Measurements from ENCODE around the gene SLC5A12. TPM values are rescaled to one million over a fixed set of nuclear protein-coding genes. Genes with fewer than 3 reads are reported as not detected.

The SLC5A12 gene
- total RNA-seq, 1 donor, result 0.36 TPM

DNA sequence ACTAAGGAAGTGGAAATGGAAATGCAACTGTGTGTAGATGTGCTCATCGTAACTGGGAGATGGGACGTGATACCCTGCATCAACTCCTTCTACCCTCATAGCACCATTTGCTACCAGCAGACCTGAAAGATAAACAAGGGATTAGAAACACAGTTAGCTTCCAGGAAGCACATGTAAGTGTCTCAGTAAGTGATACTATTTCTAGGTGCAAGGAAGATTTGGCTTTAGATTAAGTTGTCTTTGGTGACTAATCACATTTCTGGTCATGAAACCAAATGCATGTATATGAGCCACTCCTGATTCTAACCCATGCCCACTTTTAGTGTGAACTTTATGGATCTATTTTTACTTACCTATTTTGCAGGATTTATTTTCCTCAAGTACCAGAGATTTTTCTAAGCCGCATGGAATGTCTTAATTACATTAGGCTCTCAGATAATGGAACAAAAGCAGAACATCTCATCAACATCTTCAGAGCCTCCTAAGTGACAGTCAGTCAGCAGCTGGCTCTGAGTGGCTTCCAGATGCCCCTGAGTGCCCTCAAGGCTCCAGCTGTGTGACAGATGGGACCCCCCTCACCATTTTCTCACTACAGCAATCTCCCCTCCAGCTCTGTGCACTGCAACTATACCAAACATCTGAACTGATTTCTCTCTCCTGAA is 21.2 kb downstream of the SLC5A12 start:
- DNase-seq (ENCODE audit: insufficient read length, low spot score, missing footprints), result peak; percentile 25
- no peaks in the 10 kb centered on the region for H3K4me1 ChIP-seq (ENCODE audit: insufficient read depth, low read length)
- H3K9me3 ChIP-seq (ENCODE audit: low read depth, low read length), result no peaks in the 10 kb centered on the region

DNA sequence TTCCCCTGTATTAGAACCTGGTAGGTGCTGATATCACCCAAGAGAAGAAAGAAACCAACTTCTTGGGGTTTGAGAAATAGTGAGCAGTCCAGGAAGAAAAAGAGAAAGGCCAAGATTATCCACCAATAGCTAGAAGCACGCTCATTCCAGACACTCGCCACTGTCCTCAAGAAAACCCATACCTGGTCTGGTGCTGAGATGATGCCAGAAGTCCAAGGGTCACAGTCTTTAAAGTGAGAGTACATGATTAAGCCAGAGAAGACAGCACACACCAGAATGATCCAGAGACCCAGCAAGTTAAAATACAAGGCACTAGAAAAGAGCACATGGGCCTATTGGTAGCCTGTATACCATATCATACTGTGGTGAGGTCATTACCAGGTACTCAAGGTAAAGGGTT is 23.6 kb downstream of the SLC5A12 start:
- H3K36me3 ChIP-seq (ENCODE audit: insufficient read depth, low read length), result no peaks in the 10 kb centered on the region
- no peaks in the 10 kb centered on the region for H3K4me1 ChIP-seq (ENCODE audit: insufficient read depth, low read length)
- H3K4me2 ChIP-seq (ENCODE audit: insufficient read depth, low read length), result no peak overlapping the region

More for the DNA sequence above, 21.2 kb downstream of the SLC5A12 start:
- Histone ChIP-seq H3K27me3 (ENCODE audit: insufficient read depth, low read length) (no peaks in the 10 kb centered on the region), H4K20me1 (ENCODE audit: insufficient read depth, low read length) (no peaks in the 10 kb centered on the region), H3K4me3 (ENCODE audit: insufficient read depth, low read length) (no peak overlapping the region), H3K4me2 (ENCODE audit: insufficient read depth, low read length) (no peak overlapping the region), H3K27ac (ENCODE audit: low read depth, low read length) (no peak overlapping the region), H2AFZ (ENCODE audit: low read length) (no peak overlapping the region), H3K79me2 (ENCODE audit: insufficient read depth, low read length) (no peaks in the 10 kb centered on the region), H3K36me3 (ENCODE audit: insufficient read depth, low read length) (no peaks in the 10 kb centered on the region)
- TF ChIP-seq, protein P1, sequence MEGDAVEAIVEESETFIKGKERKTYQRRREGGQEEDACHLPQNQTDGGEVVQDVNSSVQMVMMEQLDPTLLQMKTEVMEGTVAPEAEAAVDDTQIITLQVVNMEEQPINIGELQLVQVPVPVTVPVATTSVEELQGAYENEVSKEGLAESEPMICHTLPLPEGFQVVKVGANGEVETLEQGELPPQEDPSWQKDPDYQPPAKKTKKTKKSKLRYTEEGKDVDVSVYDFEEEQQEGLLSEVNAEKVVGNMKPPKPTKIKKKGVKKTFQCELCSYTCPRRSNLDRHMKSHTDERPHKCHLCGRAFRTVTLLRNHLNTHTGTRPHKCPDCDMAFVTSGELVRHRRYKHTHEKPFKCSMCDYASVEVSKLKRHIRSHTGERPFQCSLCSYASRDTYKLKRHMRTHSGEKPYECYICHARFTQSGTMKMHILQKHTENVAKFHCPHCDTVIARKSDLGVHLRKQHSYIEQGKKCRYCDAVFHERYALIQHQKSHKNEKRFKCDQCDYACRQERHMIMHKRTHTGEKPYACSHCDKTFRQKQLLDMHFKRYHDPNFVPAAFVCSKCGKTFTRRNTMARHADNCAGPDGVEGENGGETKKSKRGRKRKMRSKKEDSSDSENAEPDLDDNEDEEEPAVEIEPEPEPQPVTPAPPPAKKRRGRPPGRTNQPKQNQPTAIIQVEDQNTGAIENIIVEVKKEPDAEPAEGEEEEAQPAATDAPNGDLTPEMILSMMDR (IDR thresholded peaks at IDR 0.05; ENCODE audit: extremely low read depth, low read depth, low read length), result no peak

DNA sequence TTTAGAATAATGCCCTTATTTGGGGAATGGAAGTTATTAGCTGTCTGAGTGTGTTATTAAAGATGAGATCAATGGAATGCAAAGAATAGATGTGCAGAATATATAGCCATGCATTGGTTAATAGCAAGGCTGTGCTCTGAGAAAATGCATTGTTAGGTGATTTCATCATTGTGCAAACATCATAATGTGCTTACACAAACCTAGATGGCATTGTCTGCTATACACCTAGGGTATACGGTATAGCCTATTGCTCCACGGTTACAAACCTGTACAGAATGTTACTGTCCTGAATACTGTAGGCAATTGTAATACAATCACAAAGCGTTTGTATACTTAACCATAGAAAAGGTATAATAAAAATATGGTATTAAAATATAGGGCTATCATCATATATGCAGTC is 25.5 kb downstream of the SLC5A12 start:
- DNase-seq (ENCODE audit: insufficient read length, low spot score, missing footprints), result no peak
- no peaks in the 10 kb centered on the region for H3K79me2 ChIP-seq (ENCODE audit: insufficient read depth, low read length)

More for the DNA sequence above, 23.6 kb downstream of the SLC5A12 start:
- H4K20me1 ChIP-seq (ENCODE audit: insufficient read depth, low read length), result no peaks in the 10 kb centered on the region
- H3K27ac ChIP-seq (ENCODE audit: low read depth, low read length), result no peak overlapping the region
- no peaks in the 10 kb centered on the region for H3K27me3 ChIP-seq (ENCODE audit: insufficient read depth, low read length)
- TF ChIP-seq, protein P1 (IDR thresholded peaks at IDR 0.05; ENCODE audit: extremely low read depth, low read depth, low read length), result no peak
- H3K4me3 ChIP-seq (ENCODE audit: insufficient read depth, low read length), result no peak overlapping the region
- no peaks in the 10 kb centered on the region for H3K9me3 ChIP-seq (ENCODE audit: low read depth, low read length)
- H2AFZ ChIP-seq (ENCODE audit: low read length), result no peak overlapping the region
- no peaks in the 10 kb centered on the region for H3K79me2 ChIP-seq (ENCODE audit: insufficient read depth, low read length)
- DNase-seq (ENCODE audit: insufficient read length, low spot score, missing footprints), result no peak

DNA sequence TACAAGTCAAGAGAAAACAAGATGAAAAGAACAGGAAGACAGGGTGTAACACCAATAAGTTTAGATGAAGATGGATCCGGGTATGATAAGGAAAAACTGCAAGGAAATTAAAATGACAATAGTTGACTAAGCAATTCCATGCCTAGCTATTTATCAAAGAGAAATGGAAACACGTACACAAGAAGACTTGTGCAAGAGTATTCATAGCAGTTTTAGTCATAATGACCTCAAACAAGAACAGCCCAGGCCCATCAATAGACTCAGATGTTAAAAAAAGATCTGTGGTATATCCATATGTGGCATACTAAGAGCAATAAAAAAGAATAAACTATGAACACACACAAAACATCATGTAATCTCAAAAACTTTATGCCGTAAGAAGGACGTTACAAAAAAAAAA is 33.2 kb downstream of the SLC5A12 start:
- DNase-seq (ENCODE audit: insufficient read length, low spot score, missing footprints), result no peak
- Histone ChIP-seq H3K9me3 (ENCODE audit: low read depth, low read length) (no peaks in the 10 kb centered on the region), H3K36me3 (ENCODE audit: insufficient read depth, low read length) (no peaks in the 10 kb centered on the region), H4K20me1 (ENCODE audit: insufficient read depth, low read length) (no peaks in the 10 kb centered on the region), H3K27ac (ENCODE audit: low read depth, low read length) (no peak overlapping the region), H3K27me3 (ENCODE audit: insufficient read depth, low read length) (no peaks in the 10 kb centered on the region), H3K4me3 (ENCODE audit: insufficient read depth, low read length) (no peak overlapping the region), H3K4me1 (ENCODE audit: insufficient read depth, low read length) (no peaks in the 10 kb centered on the region), H2AFZ (ENCODE audit: low read length) (no peak overlapping the region), H3K4me2 (ENCODE audit: insufficient read depth, low read length) (no peak overlapping the region), H3K79me2 (ENCODE audit: insufficient read depth, low read length) (no peaks in the 10 kb centered on the region)
- TF ChIP-seq, protein P1 (IDR thresholded peaks at IDR 0.05; ENCODE audit: extremely low read depth, low read depth, low read length), result no peak

More for the DNA sequence above, 25.5 kb downstream of the SLC5A12 start:
- no peaks in the 10 kb centered on the region for H3K4me1 ChIP-seq (ENCODE audit: insufficient read depth, low read length)
- no peaks in the 10 kb centered on the region for H4K20me1 ChIP-seq (ENCODE audit: insufficient read depth, low read length)
- no peaks in the 10 kb centered on the region for H3K9me3 ChIP-seq (ENCODE audit: low read depth, low read length)
- TF ChIP-seq, protein P1 (IDR thresholded peaks at IDR 0.05; ENCODE audit: extremely low read depth, low read depth, low read length), result no peak
- no peak overlapping the region for H3K4me2 ChIP-seq (ENCODE audit: insufficient read depth, low read length)
- H3K36me3 ChIP-seq (ENCODE audit: insufficient read depth, low read length), result no peaks in the 10 kb centered on the region
- no peak overlapping the region for H2AFZ ChIP-seq (ENCODE audit: low read length)
- H3K27me3 ChIP-seq (ENCODE audit: insufficient read depth, low read length), result no peaks in the 10 kb centered on the region
- no peak overlapping the region for H3K4me3 ChIP-seq (ENCODE audit: insufficient read depth, low read length)
- H3K27ac ChIP-seq (ENCODE audit: low read depth, low read length), result no peak overlapping the region
